ENCODE data around the gene IL11. TPM values are rescaled to one million over a fixed set of nuclear protein-coding genes. Genes with fewer than 3 reads are reported as not detected.

Gene IL11
- total RNA-seq, 2 donors from 2014 or later, result not detected

DNA sequence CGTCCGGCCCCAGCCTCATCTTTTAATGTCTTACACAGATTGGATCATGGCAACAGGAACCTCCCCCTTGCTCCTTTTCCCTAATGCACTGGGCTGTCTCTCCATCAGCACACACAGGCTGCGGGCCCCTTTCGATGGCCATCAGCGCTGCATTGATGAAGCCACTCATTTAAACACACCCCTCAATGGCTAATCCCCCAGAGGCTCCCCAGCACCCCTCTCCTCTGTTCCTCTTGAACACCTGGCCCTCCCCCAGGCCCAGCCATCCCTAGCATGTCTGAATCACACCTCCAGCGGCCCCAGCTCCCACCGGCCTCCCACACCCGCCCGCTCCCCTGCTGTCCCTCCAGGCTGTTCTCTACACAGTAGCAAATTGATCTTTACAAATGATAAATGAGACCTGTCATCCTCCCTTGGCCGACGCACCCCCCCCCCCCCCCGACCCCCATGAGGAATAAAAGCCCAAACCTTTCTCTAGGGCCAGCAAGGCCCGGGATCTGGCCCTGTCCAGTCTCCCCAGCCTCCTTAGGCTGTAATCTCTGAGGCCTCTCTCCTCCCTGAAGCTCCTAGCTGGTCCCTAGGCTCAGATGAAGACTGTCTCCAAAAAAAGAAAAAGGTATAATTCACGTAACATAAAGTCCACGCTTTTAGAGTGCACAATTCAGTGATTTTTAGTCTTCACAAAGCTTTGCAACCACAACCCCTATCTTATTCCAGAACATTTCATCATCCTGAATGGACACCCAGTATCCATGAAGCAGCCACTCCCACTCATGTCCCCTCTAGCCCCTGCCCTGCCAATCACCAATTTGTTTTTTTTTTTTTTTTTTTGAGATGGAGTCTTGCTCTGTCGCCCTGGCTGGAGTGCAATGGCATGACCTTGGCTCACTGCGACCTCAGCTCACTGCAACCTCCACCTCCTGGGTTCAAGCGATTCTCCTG, 22.8 kb upstream of the IL11 start:
- intact Hi-C loops (cut with DNase I), result no loop called here
- DNase-seq, result no peak
- no peak for ATAC-seq

DNA sequence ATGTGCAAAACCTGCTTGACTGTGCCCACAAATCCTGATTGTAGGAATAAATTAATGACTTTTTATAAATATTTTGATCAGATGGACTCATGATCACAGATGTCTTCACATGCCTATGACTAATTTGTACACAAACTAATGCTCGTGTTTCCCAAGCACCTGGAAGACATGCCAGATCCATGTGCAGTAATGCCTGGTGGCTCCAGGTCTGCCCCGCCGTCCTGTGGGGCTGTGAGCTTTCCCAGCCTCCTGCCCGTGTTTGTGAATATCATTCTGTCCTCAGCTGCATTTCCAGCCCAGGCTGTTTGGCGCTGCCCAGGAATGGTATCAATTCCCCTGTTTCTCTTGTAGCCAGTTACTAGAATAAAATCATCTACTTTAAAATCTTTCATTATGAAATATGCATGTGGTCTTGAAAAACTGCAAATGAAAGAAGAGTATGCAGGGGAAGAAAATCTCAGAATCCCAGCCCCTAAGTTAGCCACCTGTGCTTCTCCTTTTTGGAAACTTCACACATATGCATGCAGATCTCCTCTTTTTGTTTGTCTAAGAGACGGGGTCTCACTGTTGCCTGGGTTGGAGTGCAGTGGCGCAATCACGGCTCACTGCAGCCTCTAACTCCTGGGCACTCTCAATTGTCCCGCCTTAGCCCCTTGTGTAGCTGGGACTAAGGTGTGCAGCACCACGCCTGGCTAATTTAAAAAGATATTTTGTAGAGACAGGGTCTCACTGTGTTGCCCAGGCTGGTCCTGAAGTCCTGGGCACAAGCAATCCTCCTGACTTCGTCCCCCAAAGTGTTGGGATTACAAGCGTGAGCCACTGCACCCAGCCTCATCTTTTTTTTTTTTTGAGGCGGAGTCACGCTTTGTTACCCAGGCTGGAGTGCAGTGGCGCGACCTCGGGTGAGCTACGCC, 21.7 kb upstream of the IL11 start:
- no peak for DNase-seq
- no peak for ATAC-seq
- intact Hi-C loops (cut with DNase I), result no loop called here

DNA sequence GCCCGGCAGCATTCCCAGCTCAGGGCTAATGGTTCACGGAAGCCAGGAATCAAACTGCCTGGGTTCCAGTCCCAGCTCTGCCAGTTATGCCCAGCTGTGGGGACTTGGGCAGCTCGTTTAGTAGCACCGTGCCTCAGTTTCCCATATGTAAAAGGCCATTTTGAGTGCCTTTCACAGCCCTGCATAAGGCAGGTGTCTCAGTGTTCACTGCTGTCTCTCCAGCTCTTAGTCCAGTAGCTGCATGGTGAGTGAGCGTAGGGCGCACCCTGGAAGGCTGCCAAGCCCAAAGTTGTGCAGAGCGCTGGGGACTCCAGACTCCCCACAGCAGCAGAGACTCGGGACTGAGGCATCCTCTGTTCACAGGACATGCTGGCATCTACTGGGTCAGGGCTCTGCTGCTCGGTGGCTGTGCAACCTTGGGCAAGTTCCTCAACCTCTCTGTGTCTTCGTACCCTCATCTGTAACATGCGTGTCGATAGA, 21.0 kb upstream of the IL11 start:
- intact Hi-C loops (cut with DNase I), result no loop called here
- ATAC-seq, result no peak
- DNase-seq, result no peak

DNA sequence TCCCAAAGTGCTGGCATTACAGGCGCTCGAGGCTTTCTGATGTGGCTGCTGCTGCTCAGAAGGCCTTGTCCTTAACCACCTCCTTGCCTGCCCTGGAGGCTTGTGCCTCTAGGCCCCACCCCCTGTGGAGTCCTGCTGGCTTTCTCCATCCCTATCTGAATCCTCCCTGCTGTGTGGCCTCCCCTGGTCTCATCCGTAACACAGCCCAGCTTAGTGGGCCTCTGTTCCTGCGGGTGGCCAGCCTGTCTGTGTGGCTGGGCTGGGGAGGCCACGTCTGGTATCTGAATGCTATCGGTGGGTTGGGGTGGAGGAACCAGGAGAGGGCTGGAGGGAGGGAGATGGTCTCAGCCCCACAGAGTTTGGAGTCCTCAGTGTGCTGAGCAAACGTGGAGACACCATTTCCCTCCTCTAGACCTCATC, 20.2 kb upstream of the IL11 start:
- no peak for DNase-seq
- intact Hi-C loops (cut with DNase I), result no loop called here
- no peak for ATAC-seq

DNA sequence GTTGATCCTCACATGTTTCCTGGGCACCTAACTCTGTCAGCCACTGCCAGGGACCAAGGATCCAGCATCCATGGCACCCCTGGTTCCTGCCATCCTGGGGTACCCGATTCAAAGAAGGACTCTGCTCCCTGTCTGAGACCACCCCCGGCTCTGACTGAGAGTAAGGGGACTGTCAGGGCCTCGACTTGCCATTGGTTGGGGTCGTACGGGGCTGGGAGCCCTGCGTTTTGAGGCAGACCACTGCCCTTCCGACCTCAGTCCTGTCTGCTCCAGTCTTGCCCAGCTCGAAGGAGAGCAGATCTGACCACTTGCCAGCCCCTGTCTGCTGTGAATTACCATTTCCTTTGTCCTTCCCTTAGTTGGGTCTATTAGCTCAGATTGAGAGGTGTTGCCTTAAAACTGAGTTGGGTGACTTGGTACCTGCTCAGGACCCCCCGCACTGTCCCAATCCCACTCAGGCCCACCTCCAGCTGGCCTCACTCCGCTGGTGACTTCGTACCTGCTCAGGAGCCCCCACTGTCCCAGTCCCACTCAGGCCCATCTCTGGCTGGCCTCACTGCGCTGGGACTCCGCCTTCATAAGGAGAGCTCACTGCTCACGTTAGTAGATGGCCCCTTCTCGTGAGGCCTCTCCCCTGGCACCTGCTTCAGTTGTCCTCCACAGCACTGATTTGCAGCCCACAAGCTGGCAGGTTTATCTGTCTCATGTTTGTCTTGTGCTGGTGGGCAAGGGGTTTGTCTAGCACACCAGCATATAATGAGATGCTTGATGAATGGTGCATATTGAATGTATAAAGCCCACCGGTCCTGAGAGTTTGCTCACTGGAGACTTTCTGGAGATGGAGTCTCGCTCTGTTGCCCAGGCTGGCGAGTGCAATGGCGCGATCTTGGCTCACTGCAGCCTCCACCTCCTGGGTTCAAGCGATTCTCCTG, 19.4 kb upstream of the IL11 start:
- ATAC-seq (no peak), DNase-seq (no peak)
- intact Hi-C loops (cut with DNase I), result loop anchor here in 1 of 2 donors (10.0 kb wide), 1 partner anchor 85 kb away; no protein-coding TSS in a partner anchor

DNA sequence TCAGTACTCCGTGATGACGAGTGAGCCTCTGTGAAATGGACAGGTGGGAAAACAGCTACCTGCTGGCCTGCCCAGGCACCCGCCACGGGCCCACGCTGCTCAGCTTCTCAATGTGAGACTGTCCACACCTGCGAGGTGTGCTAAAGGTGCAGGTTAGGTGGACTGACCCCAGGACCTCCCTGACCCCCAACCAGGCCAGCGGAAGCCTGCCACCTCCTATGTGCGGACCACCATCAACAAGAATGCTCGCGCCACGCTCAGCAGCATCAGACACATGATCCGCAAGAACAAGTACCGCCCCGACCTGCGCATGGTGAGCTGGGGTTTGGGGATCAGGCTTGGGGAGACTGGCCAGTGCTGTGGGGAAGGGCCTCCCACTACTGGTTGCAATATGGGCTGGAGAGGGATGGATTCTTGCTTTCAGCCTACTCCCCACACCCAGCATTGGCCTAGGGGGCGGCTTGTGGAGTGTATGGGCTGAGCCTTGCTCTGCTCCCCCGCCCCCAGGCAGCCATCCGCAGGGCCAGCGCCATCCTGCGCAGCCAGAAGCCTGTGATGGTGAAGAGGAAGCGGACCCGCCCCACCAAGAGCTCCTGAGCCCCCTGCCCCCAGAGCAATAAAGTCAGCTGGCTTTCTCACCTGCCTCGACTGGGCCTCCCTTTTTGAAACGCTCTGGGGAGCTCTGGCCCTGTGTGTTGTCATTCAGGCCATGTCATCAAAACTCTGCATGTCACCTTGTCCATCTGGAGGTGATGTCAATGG, 17.7 kb upstream of the IL11 start:
- no peak for ATAC-seq
- intact Hi-C loops (cut with DNase I), result loop anchor here in 1 of 2 donors (10.0 kb wide), 1 partner anchor 83 kb away; no protein-coding TSS in a partner anchor
- no peak for DNase-seq

DNA sequence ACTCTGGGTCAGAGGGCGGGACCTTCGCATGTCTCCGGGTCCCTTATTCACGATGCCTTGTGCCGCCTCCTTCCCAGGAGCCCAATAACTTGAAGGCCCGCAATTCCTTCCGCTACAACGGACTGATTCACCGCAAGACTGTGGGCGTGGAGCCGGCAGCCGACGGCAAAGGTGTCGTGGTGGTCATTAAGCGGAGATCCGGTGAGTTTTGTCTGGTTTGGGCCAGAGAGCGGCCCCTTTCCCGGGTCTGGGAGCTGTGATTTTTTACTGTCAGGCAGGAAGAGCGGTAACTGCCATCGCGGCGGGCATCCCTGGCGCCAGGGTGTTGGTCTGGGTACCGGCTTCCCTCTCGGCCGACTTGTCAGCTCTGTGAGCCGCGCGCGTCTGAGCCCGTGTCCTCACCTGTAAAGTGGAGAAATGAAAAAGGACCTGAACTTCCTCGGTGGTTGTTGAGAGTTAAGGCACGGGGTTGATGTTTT, 16.3 kb upstream of the IL11 start:
- DNase-seq (no peak), ATAC-seq (no peak)
- intact Hi-C loops (cut with DNase I), result loop anchor here in 1 of 2 donors (10.0 kb wide), 1 partner anchor 82 kb away; no protein-coding TSS in a partner anchor

DNA sequence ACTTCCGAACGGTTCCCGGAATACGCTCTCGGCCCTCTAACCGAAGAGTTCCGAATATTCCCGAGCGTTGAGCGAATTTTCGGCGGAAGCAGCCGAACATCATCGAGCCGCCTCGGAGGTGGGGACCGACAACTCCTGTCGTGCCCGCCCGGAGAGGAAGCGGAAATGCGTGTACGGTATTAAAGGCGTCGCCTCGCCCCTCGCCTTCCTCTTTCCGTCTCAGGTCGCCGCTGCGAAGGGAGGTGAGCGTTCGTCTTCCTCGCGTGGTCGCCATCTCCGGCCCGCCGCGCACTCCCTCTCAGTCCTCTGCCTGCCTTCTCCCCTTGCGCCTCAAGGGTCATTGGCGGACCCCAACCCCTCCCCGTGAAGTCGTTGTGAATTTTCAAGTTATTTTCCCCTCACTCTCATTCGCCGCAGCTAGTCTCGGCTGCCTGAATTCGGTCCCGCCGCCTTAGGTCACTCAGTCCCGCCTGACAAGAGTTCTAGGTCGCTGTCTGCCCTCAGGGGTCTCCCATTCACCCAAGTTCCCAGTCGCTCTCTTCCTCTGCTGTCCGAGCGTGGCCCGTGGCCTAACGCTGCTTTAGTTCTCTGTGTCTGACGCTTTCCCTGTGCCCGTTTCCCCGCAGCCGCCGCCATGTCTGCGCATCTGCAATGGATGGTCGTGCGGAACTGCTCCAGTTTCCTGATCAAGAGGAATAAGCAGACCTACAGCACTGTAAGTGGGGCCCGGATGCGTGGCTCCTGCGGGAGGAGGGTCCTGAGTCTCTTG, 15.6 kb upstream of the IL11 start, which contains the start of gene RPL28:
RPL28 (plus strand) TSS at position 209 of the 769 bp plus-strand sequence; CDS start at position 635, 426 bp downstream.
- intact Hi-C loops (cut with DNase I), result loop anchor here in 1 of 2 donors (10.0 kb wide), 1 partner anchor 81 kb away; no protein-coding TSS in a partner anchor
- DNase-seq (peak; percentile 99), ATAC-seq (peak; percentile 88 to 90)

DNA sequence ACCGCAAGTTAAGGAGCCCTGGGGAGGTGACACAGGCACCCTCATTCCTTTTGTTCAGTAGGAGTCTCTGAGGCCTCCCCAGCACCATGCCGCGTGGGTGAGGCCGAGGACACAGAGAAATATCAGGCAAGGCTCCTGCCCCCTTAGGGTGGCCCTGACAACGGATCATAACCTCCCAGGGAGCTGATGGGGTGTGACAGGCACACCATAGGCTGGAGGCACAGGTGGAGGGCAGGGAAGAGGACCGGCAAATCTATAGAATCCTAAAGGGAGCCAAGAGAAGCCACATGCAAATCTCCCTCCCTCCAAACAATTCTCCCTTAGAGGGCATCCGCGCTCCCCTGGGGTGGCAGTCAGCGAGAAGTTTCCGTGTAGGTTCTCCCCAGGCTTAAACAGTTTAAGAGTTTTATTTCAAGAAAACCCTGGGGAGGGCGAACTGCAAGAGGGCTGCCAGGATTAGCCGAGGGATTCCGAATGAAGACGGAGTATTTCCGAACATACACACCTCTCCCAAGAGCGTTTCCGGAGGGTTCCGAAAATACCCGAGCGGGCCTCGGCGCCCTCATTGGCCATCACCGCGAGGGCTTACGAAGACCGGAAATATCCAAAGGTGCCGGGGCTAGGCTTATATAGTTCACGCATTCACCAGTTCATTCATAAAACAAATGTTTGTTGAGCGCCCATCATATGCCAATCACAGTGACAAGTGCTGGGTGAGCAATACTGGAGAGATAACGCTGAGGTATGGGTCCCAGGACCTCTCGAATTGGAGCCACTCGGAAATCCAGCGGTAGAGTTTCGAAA, 14.9 kb upstream of the IL11 start:
- ATAC-seq, result peak; percentile 88 to 89
- intact Hi-C loops (cut with DNase I), result loop anchor here (5.0 to 10.0 kb wide), 3 partner anchors 43 to 83 kb away; no protein-coding TSS in a partner anchor
- DNase-seq, result peak; percentile 97

DNA sequence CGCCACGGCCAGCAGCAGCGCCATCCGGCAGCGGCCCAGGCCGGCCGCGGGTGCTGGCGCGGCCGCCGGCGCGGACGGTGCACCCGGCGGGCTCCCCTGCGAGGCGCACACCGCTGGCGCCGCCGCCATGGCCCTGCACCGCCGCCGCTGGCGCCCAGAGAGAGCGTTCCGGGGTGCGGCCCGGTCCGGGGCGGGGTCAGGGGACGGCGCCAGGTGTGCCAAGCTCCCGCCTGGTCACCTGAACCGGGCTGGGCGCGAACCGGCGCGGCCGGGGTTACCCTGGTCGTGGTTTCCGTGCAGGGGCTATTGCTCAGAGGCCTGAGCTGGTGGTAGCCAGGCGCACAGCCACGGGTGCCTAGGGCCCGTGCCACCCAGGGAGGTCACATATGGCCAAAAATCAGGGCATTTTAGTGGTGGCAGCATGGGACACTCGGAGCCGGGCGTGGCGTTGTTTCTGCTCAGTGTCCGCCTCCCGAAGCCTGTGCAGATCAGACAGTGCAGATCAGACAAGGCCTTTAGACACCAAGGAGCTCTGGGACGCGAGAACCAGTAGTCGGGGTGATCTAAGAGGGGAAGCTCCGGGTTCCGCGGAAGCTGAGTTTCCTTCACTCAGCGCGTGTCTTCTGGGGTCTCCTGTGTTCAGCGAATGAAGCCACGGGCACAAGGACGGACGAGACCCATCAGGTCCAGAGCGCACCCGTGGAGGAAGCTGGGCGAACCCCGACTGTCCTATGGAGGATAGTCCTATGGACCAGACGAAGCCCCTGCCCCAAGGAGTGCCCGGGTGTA, 14.1 kb upstream of the IL11 start, which contains the start of gene TMEM238:
TMEM238 (minus strand) TSS at position 162 of the 789 bp plus-strand sequence; CDS start at position 129, 33 bp downstream.
- intact Hi-C loops (cut with DNase I), result loop anchor here (5.0 to 10.0 kb wide), 3 partner anchors 42 to 82 kb away; no protein-coding TSS in a partner anchor
- DNase-seq (no peak), ATAC-seq (peak in 1 of 2 donors; percentile 0)

DNA sequence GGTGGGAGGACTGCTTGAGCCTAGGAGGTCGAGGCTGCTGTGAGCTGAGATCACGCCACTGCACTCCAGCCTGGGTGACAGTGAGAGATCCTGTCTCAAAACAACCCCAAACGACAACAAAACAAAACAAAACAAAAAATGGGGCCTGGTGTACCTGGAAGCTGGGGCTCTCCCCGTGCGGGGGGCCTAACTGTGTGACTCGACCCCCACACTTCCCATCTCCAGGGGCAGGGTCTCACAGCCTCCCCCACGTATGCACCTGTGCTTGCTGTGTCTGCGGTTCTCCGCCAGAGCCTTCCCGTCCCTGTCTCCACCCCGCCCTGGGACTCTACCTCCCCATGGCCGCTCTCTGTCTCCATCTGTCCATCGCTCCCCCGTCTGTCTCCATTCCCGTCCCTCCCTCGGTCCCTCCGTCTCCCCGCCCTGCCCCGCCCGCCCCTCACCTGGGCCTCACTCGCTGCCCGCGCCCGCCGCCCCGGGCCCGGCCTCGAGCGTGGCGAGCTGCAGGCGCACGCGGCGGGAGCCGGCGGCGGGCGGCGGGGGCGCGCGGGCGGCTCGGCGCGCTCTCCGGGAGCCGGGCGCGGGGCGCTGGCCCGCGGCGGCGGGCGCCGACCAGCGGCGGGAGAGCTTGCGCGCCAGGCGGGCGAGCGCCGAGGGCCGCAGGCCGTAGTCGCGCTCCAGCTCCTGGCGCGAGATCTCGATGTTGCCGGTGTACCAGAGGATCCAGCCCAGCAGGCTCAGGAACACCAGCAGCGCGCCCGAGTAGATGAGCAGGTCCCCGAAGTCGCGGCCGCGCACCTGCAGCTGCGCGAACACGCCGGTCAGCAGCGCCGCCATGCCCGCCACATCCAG, 13.2 kb upstream of the IL11 start:
- DNase-seq (peak; percentile 59), ATAC-seq (peak; percentile 1 to 23)
- intact Hi-C loops (cut with DNase I), result loop anchor here (5.0 to 10.0 kb wide), 3 partner anchors 41 to 81 kb away; no protein-coding TSS in a partner anchor

DNA sequence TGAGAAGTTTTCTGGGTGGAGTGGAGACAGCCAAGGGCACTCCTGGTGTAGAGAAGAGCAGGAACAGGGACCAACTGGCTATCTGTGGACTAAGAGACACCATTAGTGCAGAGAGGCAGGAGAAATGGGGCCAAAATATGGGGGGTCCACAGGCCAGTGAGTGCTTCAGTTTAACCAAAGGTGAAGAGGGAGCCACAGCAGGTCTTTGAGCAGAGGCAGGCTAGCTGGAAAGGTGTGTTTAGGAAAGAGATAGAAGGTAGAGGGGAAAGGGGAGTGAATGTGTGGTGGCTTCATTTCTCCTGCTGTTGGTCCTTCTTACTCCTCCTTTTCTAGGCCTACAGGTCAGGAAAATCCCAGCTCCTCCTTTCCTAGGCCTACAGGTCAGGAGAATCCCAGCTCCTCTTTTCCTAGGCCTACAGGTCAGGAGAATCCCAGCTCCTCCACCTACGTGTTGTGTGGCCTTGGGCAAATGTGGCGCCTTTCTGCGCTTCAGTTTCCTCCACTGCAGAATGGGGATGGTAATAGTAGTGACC, 12.3 kb upstream of the IL11 start:
- intact Hi-C loops (cut with DNase I), result loop anchor here (5.0 to 10.0 kb wide), 3 partner anchors 40 to 80 kb away; no protein-coding TSS in a partner anchor
- ATAC-seq (no peak), DNase-seq (no peak)

DNA sequence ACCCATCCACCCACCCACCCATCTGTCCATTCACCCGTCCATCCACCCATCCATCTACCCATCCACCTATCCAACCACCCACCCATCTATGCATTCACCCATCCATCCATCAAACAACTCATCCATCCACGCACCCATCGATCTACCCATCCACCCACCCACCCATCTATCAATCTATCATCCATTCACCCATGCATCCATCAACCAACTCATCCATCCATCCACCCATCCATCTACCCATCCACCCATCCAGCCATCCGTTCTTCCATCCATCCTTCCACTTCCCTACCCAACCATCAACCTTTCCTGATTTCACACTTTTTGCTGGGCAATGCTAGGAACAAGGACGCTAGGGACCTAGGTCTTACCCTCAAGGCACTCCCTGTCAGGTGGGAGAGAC, 11.8 kb upstream of the IL11 start:
- intact Hi-C loops (cut with DNase I), result loop anchor here (5.0 to 10.0 kb wide), 3 partner anchors 40 to 80 kb away; no protein-coding TSS in a partner anchor
- DNase-seq (no peak), ATAC-seq (no peak)

Measured in left cardiac atrium (tissue), 4 donors.